ENCODE data around the gene OSMR.

DNA sequence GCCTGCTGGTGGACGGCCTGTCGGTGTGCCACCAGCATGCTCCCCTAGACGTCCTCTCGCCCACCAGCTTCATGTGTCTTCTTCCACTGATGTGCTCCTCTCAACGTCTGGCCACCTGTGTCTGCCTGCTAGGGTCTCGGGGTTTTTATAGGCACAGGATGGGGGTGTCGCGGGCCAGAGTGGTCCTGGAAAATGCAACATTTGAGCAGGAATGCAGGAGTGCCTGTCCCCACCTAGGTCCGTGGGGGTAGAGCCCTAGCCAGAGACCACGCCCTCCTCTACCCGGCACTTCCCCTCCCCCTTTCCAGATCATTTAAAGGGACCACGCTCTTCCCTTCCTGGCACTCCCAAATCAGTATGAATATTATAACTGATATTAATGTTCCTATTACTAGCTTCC, 48.0 kb upstream of the OSMR start:
- TF ChIP-seq, protein P1, sequence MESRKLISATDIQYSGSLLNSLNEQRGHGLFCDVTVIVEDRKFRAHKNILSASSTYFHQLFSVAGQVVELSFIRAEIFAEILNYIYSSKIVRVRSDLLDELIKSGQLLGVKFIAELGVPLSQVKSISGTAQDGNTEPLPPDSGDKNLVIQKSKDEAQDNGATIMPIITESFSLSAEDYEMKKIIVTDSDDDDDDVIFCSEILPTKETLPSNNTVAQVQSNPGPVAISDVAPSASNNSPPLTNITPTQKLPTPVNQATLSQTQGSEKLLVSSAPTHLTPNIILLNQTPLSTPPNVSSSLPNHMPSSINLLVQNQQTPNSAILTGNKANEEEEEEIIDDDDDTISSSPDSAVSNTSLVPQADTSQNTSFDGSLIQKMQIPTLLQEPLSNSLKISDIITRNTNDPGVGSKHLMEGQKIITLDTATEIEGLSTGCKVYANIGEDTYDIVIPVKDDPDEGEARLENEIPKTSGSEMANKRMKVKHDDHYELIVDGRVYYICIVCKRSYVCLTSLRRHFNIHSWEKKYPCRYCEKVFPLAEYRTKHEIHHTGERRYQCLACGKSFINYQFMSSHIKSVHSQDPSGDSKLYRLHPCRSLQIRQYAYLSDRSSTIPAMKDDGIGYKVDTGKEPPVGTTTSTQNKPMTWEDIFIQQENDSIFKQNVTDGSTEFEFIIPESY (IDR thresholded peaks at IDR 0.05; ENCODE audit: borderline replicate concordance, low read depth), result no peak
- TF ChIP-seq EZH2phosphoT487 (IDR thresholded peaks at IDR 0.05; ENCODE audit: borderline replicate concordance, low read depth), result no peak
- no peak for TF ChIP-seq GATA2 (CRISPR knock-in tag; IDR thresholded peaks at IDR 0.05)
- TF ChIP-seq, protein P2, sequence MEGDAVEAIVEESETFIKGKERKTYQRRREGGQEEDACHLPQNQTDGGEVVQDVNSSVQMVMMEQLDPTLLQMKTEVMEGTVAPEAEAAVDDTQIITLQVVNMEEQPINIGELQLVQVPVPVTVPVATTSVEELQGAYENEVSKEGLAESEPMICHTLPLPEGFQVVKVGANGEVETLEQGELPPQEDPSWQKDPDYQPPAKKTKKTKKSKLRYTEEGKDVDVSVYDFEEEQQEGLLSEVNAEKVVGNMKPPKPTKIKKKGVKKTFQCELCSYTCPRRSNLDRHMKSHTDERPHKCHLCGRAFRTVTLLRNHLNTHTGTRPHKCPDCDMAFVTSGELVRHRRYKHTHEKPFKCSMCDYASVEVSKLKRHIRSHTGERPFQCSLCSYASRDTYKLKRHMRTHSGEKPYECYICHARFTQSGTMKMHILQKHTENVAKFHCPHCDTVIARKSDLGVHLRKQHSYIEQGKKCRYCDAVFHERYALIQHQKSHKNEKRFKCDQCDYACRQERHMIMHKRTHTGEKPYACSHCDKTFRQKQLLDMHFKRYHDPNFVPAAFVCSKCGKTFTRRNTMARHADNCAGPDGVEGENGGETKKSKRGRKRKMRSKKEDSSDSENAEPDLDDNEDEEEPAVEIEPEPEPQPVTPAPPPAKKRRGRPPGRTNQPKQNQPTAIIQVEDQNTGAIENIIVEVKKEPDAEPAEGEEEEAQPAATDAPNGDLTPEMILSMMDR (IDR thresholded peaks at IDR 0.05), result no peak

Measured in SK-N-SH (cell line).